Activated CD8-positive, alpha-beta T cell treated with anti-CD3 and anti-CD28 coated beads, Interleukin-2, amount 10 ng/mL, durations not matched to agents 7 days and 5 days (primary cell): Measurements from ENCODE around the gene EMP2. TPM values are rescaled to one million over a fixed set of nuclear protein-coding genes. Genes with fewer than 3 reads are reported as not detected.
"Not testable (repeated sequence)": the region's sequence is repeated elsewhere in the genome, so short reads cannot be mapped to it uniquely, and the experiment has no call there.

ENCODE experiments used
- ATAC-seq: fragments of 150-1000 bp; cut with Tn5 transposase; one replicate; pipeline ENCODE4 v1.10.0; 2021; ENCODE audit warnings: moderate library complexity
- CTCF ChIA-PET: fragments of 350-600 bp; sonication (Branson Sonifier 250); formaldehyde crosslinking; loops from one replicate; lab custom pipeline; 2021; ENCODE audit warnings: antibody characterized with exemption; lab: Charles Lee
- POLR2A ChIA-PET: fragments of 350-600 bp; sonication (Branson Sonifier 250); formaldehyde crosslinking; loops from one replicate; lab custom pipeline; 2021; ENCODE audit warnings: antibody characterized with exemption; lab: Charles Lee
- DNase-seq: peaks from one replicate; pipeline ENCODE4 v3.0.0-alpha.2; 2020
- H3K27ac Mint-ChIP-seq: one replicate; pipeline ENCODE4 v1.8.0; 2021; ENCODE audit warnings: mild to moderate bottlenecking, mixed read lengths
- H3K27me3 Mint-ChIP-seq: one replicate; pipeline ENCODE4 v1.8.0; 2021; ENCODE audit warnings: low read depth, mixed read lengths
- H3K36me3 Mint-ChIP-seq: one replicate; pipeline ENCODE4 v1.8.0; 2021; ENCODE audit warnings: low read depth, mixed read lengths
- H3K4me1 Mint-ChIP-seq: one replicate; pipeline ENCODE4 v1.8.0; 2021; ENCODE audit warnings: low read depth, mixed read lengths
- H3K4me3 Mint-ChIP-seq: one replicate; pipeline ENCODE4 v1.8.0; 2021; ENCODE audit warnings: mild to moderate bottlenecking, mixed read lengths
- H3K9me3 Mint-ChIP-seq: one replicate; pipeline ENCODE4 v1.8.0; 2022; ENCODE audit warnings: mixed read lengths; ENCODE audit not compliant: insufficient read depth
- total RNA-seq, 2 experiments: library from RNA; stranded (reverse); gene quantifications; one replicate each; pipeline ENCODE4 v1.2.3, GENCODE V29; 2021

Gene EMP2
- total RNA-seq, 2 experiments from 2014 or later: not detected

DNA sequence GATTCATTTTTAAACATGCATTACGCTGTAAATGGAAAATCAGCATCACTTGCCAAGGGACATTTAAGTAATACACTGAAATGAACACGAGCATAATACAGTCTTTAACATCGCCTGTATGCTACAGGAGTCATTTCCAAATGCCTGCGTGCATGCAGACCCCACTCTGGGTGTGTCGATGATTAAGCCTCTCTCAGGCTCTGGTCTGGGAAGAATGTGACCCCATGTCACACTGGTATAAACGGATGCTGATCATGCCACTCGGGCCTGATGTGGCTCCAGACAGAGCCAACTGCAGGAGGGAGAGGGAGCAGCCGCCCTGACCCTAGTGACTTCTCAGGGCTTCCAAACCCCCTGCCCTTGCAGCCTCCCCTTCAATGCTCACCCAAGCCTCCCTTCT, 10.8 kb downstream of the EMP2 start:
- no peak for ATAC-seq
- H3K4me3 Mint-ChIP-seq: no peak overlapping the region

DNA sequence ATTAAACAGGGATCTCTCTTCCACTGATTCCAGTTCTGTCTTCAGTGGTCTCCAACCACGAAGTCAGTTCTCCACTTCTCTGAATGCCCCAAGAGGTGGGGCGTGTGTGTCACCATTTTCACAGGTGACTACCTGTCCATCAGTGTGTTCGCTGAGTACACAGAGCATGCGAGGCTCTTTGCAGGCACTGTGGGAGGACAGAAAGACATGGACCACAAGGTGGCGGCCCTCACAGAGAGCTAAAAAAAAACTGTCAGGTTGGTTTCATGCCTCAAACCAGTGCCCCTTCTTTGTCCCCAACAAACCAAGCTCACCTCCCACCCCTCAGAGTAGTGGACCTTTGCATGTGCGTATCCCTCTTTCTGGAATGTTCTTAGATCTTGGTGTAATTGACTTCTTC, 13.8 kb downstream of the EMP2 start:
- DNase-seq: no peak
- no peaks in the 10 kb centered on the region for H3K4me1 Mint-ChIP-seq
- no peak overlapping the region for H3K27ac Mint-ChIP-seq
- no peak overlapping the region for H3K4me3 Mint-ChIP-seq
- ChIA-PET CTCF (interaction anchor here (0.7 kb wide), 1 partner anchor 310 kb away, joined by 3 read pairs; no protein-coding TSS in a partner anchor), POLR2A (no interaction called here)
- H3K9me3 Mint-ChIP-seq: peaks cover 3% of the 10 kb centered on the region
- no peaks in the 10 kb centered on the region for H3K36me3 Mint-ChIP-seq
- ATAC-seq: no peak
- H3K27me3 Mint-ChIP-seq: peaks cover 7% of the 10 kb centered on the region

More for the DNA sequence above, 10.8 kb downstream of the EMP2 start:
- DNase-seq: no peak
- Mint-ChIP-seq H3K27me3 (peaks cover 4% of the 10 kb centered on the region), H3K27ac (no peak overlapping the region), H3K36me3 (no peaks in the 10 kb centered on the region), H3K4me1 (no peaks in the 10 kb centered on the region), H3K9me3 (no peaks in the 10 kb centered on the region)
- POLR2A ChIA-PET: no interaction called here
- CTCF ChIA-PET: no interaction called here

DNA sequence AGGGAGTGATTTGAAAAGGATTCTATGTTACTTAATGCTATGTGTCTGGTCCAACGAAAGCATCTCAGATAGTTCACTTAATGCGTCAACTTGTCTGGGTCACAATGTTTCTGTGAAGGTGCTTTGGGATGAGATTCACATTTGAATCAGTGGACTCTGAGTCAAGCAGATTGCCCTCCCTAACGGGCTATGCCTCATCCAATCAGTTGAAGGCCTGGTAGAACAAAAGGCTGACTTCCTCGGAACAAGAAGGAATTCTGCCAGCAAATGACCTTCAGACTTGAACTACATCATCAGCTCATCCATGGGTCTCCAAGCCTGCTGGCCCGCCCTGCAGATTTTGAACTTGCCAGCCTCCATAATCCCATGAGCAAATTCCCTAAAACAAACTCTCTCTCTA, 15.2 kb downstream of the EMP2 start:
- no peaks in the 10 kb centered on the region for H3K4me1 Mint-ChIP-seq
- DNase-seq (no peak), ATAC-seq (no peak)
- no peak overlapping the region for H3K4me3 Mint-ChIP-seq
- H3K27me3 Mint-ChIP-seq: peaks cover 13% of the 10 kb centered on the region
- ChIA-PET CTCF (interaction anchor here (0.9 kb wide), 1 partner anchor 171 kb away, joined by 4 read pairs; no protein-coding TSS in a partner anchor), POLR2A (no interaction called here)
- H3K36me3 Mint-ChIP-seq: no peaks in the 10 kb centered on the region
- no peak overlapping the region for H3K27ac Mint-ChIP-seq
- peaks cover 3% of the 10 kb centered on the region for H3K9me3 Mint-ChIP-seq

DNA sequence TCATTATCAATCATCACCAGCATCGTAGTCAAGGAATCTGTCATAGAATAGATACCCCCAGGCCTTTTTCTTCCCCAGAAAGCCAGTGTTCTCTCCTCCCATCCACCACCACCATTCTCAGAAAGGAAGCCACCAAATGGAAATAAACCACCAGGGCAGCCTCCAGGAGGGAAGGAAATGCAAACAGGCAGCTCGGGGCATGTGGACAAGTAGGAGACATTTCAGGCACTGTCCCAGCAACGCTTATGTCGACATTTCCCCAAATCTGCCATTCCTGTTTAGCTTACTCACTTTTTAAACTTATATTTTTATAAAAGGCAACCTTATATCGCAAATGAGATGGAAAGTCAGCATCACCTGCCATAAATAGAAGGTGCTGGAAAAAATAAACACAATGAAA, 15.8 kb downstream of the EMP2 start:
- no peaks in the 10 kb centered on the region for H3K4me1 Mint-ChIP-seq
- ATAC-seq (no peak), DNase-seq (no peak)
- peaks cover 3% of the 10 kb centered on the region for H3K9me3 Mint-ChIP-seq
- H3K27me3 Mint-ChIP-seq: peaks cover 13% of the 10 kb centered on the region
- no peak overlapping the region for H3K27ac Mint-ChIP-seq
- ChIA-PET CTCF (interaction anchor here (0.9 kb wide), 1 partner anchor 172 kb away, joined by 4 read pairs; no protein-coding TSS in a partner anchor), POLR2A (no interaction called here)
- H3K36me3 Mint-ChIP-seq: no peaks in the 10 kb centered on the region
- H3K4me3 Mint-ChIP-seq: no peak overlapping the region

DNA sequence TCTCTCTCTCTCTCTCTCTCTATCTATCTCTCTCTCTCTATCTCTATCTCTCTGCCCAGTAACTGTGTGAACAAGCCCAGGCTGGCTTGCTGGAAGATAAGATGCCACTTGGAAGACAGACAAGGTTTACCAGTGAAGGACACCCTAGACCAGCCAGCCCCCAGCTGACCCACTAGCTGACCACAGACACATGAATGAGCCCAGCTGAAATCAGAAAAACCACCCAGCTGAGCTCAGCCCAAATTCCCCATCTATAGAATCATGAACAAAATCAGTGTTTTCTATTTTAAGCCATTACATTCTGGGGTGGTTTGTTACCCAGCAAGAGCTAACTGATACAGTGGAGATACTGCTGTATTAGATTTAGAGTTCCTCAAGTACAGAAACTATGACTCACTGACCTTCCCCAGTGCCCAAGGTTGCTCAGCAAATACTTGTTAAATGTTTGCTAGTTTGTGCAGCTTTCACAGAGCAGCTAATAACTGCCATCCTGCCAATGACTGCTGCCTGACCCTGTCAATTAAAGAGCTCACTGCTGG, 18.0 kb downstream of the EMP2 start:
- H3K36me3 Mint-ChIP-seq: no peaks in the 10 kb centered on the region
- no peak overlapping the region for H3K27ac Mint-ChIP-seq
- ATAC-seq (no peak), DNase-seq (no peak)
- ChIA-PET POLR2A (no interaction called here), CTCF (no interaction called here)
- no peaks in the 10 kb centered on the region for H3K4me1 Mint-ChIP-seq
- H3K27me3 Mint-ChIP-seq: peaks cover 13% of the 10 kb centered on the region
- peaks cover 3% of the 10 kb centered on the region for H3K9me3 Mint-ChIP-seq
- no peak overlapping the region for H3K4me3 Mint-ChIP-seq

DNA sequence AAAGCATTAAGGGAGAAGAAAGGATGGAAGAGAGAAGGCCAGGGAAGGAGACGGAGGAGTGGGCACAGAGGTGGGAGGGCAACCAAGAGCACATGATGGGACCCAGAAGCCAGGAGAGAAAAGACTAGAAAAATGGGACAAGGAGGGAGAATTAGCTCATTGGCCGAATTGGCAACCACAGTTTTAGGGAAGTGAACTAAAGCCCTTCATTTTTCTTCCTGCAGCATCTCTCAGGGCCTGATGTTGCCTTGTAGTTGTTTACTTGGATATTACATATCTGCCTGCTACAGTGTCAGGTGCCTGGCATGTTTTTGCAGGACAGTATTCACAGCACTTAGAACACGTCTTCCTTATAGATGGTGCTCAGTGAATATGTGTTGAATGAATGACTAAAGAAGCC, 19.0 kb downstream of the EMP2 start:
- peaks cover 9% of the 10 kb centered on the region for H3K27me3 Mint-ChIP-seq
- ChIA-PET POLR2A (no interaction called here), CTCF (no interaction called here)
- DNase-seq (no peak), ATAC-seq (no peak)
- H3K9me3 Mint-ChIP-seq: peaks cover 3% of the 10 kb centered on the region
- no peaks in the 10 kb centered on the region for H3K36me3 Mint-ChIP-seq
- H3K4me3 Mint-ChIP-seq: no peak overlapping the region
- no peaks in the 10 kb centered on the region for H3K4me1 Mint-ChIP-seq
- no peak overlapping the region for H3K27ac Mint-ChIP-seq

DNA sequence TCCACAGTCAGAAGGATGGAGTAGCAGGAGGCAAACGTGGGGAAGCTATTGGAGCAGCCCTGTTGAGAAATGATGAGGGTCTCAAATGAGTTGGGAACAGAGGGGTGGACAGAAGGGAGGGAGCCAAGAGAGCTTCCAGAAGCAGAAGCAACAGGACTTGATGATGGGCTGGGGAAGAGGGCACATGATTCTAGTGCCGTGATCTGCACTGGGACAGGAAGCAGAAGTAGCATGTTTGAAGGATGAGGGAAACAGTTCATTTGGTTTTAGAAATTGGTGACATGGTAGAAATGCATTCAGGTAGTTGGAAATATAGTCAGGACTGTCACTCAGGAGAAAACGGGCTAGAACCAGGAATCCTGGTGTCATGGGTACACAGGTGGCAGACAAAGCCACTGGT, 19.4 kb downstream of the EMP2 start:
- Mint-ChIP-seq H3K4me1 (no peaks in the 10 kb centered on the region), H3K27me3 (peaks cover 9% of the 10 kb centered on the region), H3K27ac (no peak overlapping the region), H3K36me3 (no peaks in the 10 kb centered on the region), H3K9me3 (peaks cover 3% of the 10 kb centered on the region), H3K4me3 (no peak overlapping the region)
- ATAC-seq (no peak), DNase-seq (no peak)
- ChIA-PET POLR2A (no interaction called here), CTCF (no interaction called here)

DNA sequence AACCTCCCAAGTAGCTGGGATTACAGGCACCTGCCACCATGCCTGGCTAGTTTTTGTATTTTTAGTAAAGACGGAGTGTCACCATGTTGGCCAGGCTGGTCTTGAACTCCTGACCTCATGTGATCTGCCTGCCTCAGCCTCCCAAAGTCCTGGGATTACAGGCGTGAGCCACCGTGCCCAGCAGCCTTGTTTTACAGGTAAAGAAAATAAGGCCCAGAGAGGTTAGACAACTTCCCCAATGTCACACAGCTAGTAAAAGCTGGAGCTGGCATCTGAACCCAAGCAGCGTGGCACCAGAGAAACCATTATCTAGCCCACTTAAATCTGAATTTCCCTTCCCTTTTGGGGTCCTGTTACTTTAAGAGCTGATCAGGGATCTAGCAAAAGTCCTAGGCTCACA, 20.6 kb downstream of the EMP2 start:
- POLR2A ChIA-PET, H3K27ac Mint-ChIP-seq, H3K36me3 Mint-ChIP-seq, H3K27me3 Mint-ChIP-seq, H3K4me3 Mint-ChIP-seq, H3K4me1 Mint-ChIP-seq, CTCF ChIA-PET, DNase-seq, H3K9me3 Mint-ChIP-seq, ATAC-seq: not testable (repeated sequence)

DNA sequence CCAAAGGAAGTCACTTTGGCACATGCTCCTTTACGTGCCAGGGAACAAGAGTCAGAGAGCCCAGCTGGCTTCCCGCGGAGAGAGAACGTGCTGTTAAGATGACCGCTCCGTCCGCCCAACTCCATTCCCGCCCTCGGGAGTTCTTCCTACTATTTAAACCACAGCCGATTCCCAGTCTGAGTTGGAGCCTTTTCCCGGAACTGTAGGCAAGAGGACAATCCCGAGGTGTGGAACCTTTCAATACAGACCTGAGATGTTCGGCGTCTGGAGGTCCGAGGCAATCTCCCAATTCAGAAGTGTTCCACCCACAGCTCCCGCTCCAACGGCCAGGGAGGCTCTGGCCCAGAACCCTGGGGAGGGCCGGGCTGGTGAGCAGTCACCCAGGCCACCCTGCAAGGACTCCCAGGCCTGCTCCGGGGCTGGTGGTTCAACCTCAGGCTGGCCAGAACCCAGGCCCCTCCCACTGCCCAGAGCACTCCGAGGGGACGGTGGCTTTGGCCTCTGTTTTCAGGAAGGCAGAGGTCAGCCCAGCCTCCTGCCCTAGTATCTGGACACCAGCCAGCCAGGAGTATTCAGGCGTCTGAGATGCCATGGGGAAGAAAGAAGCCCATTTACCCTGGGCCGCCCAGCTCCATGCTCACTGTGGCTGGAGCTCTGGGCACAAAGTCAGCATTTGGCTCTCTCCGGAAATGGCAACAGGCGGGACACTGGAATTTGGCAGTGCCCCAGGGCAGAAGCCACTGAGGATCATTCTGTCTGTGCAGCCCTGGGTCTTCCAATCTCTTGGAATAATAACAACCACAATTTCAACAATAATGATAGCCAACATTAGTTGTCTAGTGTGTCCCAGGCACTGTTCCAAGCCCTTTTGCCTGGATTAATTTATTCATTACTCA, 21.4 kb downstream of the EMP2 start:
- Mint-ChIP-seq H3K4me1 (no peaks in the 10 kb centered on the region), H3K9me3 (peaks cover 3% of the 10 kb centered on the region), H3K27ac (no peak overlapping the region), H3K27me3 (peaks cover 9% of the 10 kb centered on the region), H3K4me3 (no peak overlapping the region), H3K36me3 (no peaks in the 10 kb centered on the region)
- ChIA-PET POLR2A (no interaction called here), CTCF (no interaction called here)
- DNase-seq (no peak), ATAC-seq (no peak)

DNA sequence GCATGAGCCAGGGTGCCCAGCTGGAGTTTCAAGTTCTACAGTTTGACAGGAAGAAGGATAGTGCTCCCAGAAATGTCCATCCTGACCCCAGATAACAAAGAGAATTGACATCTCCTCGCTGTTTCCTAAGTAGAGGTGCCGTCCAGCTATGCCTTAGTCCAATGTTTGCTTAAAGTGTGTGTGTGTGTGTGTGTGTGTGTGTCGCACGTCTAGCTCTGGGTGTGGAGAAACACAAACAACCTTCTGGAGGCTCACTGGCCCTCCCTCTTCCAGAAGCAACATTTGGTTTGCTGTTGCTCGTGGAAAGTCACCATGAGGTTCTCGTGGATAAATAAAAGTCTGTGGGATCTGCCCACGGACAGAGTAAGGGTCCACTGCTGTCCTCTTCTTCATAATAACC, 22.1 kb downstream of the EMP2 start:
- H3K4me3 Mint-ChIP-seq: no peak overlapping the region
- peaks cover 3% of the 10 kb centered on the region for H3K4me1 Mint-ChIP-seq
- H3K9me3 Mint-ChIP-seq: peaks cover 3% of the 10 kb centered on the region
- no peak for DNase-seq
- no peaks in the 10 kb centered on the region for H3K36me3 Mint-ChIP-seq
- ChIA-PET POLR2A (no interaction called here), CTCF (no interaction called here)
- ATAC-seq: no peak
- peaks cover 9% of the 10 kb centered on the region for H3K27me3 Mint-ChIP-seq
- no peak overlapping the region for H3K27ac Mint-ChIP-seq

DNA sequence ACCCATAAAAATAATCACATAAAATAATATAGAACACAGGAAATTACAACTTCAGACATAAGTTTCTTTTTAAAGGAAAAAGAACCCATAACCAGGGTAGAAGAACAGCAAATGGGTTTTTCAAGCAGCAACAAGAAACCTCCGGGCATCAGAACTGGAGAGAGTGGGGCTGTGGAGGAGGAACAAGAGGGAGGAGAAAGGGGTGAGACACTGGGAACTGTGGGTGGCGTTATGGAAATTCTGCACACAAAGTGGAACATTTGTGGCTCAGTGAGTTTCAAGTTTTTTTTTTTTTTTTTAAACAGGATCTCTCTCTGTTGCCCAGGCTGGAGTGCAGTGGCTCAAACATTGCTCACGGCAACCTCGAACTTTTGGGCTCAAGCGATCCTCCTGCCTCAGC, 22.6 kb downstream of the EMP2 start:
- ChIA-PET POLR2A (no interaction called here), CTCF (no interaction called here)
- no peak for DNase-seq
- Mint-ChIP-seq H3K9me3 (peaks cover 3% of the 10 kb centered on the region), H3K27ac (no peak overlapping the region), H3K4me1 (peaks cover 9% of the 10 kb centered on the region), H3K27me3 (peaks cover 9% of the 10 kb centered on the region), H3K4me3 (no peak overlapping the region), H3K36me3 (no peaks in the 10 kb centered on the region)
- ATAC-seq: no peak

DNA sequence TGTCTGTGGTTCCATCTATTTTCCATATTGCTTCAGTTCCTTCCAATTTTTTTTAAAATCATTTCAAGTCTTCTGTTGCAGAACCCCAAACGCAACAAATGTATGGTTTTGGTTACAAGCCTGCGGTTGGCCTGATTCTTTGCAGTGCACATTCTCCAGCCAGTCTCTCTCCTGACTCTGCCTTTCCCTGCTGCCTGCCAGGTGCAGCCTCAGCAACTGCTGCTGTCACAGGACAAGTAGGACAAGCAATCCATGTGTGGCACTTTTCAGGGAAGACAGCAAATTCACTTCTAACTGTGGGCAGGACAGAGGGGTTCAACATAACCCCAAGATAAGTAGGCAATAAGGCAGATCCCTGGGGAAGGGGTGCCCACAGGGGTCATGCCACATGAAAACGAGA, 24.2 kb downstream of the EMP2 start:
- no peak for ATAC-seq
- Mint-ChIP-seq H3K27ac (no peak overlapping the region), H3K4me3 (no peak overlapping the region), H3K27me3 (peaks cover 11% of the 10 kb centered on the region), H3K9me3 (no peaks in the 10 kb centered on the region), H3K4me1 (peaks cover 12% of the 10 kb centered on the region), H3K36me3 (no peaks in the 10 kb centered on the region)
- ChIA-PET POLR2A (no interaction called here), CTCF (no interaction called here)
- no peak for DNase-seq
